Glomerular visceral epithelial cell (primary cell): ENCODE data around the gene ZSWIM7.

Experiments
- DNase-seq: peaks from one replicate; pipeline ENCODE4 v3.0.0-alpha.2; 2016; ENCODE audit errors: extremely low spot score

Gene ZSWIM7, protein sequence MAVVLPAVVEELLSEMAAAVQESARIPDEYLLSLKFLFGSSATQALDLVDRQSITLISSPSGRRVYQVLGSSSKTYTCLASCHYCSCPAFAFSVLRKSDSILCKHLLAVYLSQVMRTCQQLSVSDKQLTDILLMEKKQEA

DNA sequence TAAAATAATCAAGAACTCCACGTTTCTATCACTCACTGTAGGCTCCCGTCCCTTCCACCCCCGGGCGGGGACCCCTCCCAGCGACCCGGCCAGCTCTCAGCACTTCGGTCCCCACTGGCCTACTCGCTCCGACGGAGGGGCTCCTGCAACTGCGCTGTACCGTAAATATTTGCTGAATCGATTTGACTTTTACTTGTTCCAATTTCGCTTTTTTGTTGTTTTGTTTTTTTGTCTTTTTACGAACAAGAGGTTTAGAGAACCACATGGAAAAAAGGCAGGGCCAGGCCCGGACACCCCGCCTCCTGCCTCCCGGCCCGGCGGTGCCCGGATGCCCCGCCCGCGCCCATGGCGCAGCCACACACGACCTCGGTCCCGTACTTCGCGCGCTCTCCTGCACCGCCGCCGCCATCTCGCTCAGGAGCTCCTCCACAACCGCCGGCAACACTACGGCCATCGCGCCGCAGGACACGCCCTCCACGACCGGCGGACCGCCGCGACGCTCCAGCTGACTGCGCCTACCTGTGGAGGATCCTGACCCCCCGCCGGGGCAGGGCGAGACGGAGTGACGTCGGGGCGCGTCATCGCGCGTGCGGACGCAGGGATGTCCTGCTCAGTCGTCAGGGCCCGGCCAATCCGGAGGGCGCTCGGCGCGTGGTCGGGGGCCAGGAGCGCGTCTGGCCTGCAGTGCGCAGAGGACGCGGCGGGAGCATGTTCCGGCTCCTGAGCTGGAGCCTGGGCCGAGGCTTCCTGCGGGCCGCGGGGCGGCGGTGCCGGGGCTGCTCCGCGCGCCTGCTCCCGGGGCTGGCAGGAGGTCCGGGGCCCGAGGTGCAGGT lies at the start of gene ZSWIM7, which contains the start of gene TTC19:
TSS of gene ZSWIM7 (minus strand) at position 564 of the 833 bp plus-strand sequence. CDS start at position 454, 110 bp downstream.
TSS of gene TTC19 (plus strand) at position 684 of the 833 bp plus-strand sequence. CDS start at position 709, 25 bp downstream.
- DNase-seq, result peak; percentile 94

DNA sequence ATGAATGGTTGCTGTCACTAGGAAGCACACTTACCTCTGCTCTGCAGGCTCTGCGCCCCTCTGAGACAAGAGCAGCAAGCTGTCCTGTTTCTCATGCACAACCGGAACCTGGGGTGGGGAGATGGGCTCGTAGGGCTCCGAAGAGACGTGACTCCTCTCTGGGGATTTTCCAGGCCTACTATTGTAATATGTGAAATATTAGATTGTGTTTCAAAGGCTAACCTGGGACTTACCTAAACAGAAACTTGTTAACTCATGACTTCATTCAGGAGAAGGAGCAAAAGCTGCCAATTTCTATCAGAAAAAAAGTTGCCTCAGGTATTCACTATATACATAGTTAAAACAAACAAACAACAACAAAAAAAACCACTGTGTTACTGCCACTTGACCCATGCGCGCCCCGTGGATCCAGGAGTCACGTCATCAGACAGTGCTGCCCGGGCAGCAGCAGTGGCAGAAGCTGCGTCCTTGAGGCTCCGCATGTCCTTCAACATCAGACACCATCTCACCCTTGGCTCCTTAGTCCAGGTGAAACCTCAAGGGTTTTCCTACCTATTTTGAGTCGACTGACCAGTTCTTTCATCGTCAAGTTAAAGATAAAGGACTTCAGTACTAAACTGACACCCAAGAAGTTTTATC lies 49.4 kb upstream of the ZSWIM7 start:
- DNase-seq, result no peak

DNA sequence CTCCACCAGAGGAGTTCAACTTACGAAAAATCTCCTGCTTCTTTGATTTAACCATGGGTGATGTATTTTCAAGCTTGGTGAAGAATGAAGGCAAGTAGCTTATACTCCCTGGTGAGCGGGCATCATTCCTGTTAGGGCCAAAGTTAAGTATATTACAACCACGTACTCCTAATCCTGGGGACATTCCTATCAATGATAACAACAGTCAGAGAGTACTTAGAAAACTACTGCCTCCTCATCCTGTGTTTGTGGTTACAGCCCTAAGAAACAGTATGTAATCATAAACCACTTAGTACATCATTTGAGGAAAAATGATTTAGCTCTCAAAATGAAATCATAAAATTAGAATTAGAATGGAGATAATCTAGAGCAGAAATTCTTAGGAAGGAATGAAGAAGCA lies 47.5 kb upstream of the ZSWIM7 start:
- DNase-seq, result no peak

DNA sequence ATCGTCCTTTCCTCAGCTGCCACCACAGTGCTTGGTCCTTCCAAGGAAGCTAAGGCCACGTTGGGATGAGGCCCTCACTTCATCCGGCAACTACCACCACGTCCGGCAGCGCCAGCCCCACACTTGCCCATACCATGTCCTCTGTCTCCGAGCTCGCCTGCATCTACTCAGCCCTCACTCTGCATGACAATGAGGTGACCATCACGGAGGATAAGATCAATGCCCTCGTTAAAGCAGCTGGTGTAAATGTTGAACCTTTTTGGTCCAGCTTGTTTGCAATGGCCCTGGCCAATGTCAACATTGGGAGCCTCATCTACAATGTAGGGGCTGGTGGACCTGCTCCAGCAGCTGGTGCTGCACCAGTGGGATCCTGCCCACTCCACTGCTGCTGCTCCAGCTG lies 45.0 kb upstream of the ZSWIM7 start:
- DNase-seq, result no peak

DNA sequence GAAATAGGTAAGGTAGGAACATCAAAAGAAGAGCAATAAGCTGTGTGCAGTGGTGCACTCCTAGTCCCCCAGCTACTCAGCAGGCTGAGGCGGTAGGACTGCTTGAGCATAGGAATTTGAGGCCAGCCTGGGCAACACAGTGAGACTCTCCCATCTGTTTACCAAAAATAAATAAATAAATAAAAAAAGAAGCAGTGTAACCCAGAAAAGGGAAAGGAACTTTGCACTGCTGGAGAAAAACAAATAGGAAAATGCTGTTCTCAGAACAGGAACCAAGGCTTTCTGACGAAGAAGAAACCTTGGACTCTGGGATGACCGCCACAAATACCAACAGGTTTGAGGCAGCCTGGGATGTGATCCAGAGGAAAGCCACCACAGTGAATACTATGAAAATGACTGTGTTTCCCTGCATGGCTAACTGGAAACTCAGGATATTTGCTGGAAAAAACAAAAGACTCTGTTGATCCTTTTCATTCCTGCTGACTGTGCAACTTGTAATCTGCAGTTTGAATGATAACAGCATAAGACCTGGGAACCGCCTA lies 41.3 kb upstream of the ZSWIM7 start:
- DNase-seq, result no peak

DNA sequence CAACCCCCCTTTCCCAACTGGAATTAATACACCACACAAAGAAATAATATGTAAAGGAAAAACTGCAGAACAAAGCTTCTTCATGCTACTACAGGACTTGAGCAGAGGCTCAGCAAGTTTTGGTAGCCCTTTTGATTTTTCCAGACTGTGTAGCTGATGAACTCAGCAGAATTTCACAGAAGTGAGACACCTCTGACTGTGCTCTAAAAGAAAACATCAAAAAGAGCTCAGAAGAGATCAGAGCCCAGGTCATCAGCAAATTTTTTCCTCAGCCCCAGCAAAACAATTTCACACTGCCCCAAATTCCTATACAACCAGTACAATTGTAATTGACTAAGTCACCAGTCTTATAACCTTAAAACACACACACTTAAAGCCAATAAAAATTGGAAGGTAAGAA lies 38.1 kb upstream of the ZSWIM7 start:
- DNase-seq, result no peak

DNA sequence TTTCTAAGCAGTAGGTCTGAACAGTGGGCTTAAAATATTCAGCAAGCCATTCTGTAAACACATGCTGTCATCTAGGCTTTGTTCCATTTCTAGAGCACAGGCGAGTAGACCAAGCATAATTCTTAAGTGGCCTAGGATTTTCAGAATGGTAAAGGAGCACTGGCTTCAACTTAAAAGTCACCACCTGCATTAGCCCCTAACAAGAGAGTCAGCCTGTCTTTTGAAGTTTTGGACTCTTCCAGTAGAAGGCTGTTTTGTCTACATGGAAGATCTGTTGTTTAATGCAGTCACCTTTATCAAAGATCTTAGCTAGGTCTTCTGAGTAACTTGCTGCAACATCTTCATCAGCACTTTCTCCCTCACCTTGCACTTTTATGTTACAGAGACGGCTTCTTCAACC lies 36.8 kb upstream of the ZSWIM7 start:
- no peak for DNase-seq

DNA sequence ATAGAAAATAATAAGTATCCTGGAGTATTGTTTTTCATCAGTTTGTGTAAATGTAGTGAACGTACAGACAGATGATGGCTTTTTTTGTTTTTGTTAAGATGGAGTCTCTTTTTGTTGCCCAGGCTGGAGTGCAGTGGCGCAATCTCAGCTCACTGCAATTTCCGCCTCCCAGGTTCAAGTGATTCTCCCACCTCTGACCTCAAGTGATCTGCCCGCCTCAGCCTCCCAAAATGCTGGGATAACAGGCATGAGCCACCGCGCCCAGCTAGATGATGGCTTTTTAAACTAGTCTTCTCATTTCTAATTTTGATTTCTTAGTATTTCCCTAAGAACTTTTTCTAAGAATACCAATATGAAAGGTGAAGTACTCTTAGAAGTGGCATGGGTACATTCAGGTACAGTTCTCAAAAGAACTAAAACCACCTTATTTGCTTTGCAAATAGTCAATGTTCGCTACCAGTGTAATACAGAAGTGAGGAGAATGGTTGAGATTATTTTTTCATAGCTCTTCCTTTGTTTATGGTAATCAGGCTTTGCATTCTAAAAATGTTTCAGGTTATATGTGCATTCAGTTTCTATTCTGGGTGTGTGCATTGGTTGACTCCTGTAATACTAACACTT lies 34.3 kb upstream of the ZSWIM7 start:
- DNase-seq, result no peak

DNA sequence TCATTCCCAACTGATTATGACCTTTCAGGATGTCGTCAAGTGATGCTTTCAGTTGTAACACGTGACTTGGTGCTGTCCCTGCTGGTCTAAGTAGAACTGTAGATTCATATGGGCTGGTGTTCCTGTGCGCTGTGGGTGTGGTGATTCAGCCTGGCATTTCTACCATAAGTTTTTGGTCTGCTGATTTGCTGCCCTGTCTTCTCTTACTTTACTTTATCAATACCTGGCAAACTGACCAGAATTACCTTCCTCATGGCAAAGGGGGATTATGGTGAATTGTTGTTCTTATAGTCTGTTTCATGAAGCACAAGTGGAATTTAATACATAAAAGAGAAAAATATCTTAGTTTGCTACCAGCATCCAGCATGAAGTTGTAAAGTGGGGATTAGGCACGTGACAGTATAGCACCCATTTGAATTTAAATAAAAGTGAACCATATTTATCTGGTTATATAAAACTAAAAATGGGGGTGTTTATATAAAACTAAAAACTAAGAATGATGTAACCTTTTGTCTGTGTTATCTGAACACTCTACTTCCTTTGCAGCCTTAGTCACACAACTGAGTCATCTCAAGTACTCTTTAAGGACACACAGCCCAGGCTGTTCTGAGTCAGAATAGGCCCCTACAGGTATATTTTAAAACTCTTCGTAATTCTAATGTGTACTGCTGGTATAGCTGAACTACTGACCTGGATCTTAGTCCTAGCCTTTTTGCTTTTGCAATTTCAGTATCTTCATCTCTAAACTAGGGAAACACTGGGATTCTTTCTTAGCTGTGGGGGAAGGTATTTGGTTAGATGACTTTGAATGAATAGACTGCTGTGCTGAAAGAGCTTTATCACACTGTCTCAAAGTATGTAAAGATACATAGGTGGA lies 28.4 kb upstream of the ZSWIM7 start:
- peak; percentile 88 for DNase-seq

DNA sequence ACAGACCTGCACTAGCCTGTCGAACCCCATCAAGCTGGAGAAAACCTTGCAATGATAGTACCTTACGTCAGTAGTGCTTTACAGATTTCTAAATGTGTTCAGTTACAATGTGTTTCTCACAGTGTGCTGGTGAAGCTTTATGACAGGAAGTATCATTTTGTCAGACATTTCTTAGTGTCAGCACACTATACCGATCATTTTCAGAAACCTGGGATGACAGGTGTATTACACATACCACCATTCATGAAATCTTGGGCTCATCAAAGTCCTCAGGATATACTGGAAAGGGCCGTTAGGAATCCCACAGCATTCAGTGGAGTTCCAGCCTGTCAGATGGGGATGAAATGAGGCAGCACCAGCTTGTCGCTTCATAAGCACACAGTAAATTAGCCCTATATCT lies 27.4 kb upstream of the ZSWIM7 start:
- no peak for DNase-seq

DNA sequence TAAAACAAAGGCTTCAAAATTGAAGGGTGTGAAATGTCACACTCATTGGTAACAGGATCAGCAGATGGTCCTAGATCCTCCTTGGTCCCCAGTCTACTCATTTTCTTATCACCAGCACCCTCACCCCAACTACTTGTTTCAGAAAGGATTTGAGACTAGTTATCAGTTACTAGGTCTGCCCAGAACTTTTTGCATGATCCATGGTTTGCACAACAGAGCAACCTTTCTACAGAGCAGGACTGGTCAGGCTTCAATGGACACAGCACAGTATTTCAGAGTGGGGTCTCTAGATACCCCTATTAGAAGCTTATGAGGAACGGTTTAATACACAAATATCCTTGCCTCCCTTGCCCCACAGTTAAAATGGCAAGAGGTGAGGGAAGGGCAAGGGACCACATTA lies 25.7 kb upstream of the ZSWIM7 start:
- no peak for DNase-seq

DNA sequence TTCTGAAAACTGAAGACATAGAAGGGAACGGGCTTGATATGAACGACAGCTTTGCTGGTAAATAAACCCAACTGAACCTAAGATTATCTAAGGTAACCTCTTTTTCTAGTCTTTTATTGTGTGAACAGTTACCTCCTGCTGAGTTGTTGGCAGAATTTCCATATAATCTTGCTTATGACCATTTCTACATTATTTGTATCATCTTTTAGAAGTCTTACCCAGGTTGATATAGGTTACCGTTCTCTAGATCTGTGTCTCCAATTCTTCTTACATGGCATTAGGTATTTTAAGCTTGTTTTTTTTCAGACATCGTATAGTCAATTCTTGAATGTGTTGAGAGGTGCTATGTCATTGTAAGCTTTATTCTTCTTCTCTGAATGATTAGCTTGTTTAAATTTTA lies 24.4 kb upstream of the ZSWIM7 start:
- no peak for DNase-seq

DNA sequence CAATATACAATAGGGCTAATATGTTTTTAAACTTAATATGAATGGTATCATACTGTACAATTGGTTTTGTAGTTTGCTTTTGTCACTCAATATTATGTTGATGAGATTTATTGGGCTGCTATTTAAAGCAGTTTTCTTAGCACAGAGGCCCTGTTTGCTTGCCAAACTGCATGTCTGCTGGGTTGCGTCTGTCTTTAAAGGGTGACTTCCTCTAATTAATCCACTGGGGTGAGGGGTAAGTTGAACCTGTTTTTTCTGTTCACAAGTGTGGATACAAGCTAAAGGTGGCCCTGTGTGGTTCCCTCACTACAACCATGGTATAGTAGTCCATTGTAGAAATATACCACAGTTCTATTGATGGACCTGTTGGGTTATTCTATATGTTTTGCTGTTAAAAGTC lies 19.8 kb upstream of the ZSWIM7 start:
- DNase-seq, result no peak

DNA sequence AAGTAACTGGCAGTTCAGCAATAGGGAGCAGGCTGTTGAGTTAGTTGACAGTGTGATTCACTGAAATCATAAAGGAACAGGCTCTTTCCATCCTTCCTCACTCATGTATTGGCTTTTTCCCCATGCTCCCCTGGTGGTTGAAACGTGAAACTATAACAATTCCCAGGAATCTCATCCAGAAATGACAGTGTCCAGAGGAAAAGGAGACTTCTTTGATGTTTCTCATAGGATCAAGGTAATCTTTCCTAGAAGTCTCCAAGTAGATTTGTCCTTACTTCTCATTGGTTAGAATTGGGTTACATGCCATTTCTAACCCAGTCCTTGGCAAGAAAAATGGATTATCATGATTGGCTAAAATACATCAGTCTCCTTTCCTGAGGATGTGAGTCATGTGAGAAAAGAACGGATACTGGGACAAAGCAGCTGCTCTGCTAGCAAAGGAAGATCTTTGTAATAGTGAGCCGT lies 14.5 kb upstream of the ZSWIM7 start:
- peak; percentile 71 for DNase-seq

DNA sequence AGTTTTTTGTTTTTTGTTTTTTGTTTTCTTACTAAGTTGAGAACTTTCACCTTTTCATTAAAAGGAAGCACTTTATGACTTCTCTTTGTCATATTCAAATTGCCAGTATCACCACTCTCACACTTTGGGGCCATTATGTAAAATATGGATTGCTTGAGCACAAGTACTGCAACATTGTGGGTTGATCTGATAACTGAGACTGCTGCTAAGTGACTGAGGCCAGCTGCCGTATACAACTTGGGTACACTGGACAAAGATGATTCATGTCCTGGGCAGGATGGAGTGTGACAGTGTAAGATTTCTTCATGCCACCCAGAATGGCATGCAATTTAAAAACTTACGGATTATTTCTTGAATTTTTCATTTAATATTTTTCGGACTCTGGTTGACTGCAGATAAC lies 7.9 kb upstream of the ZSWIM7 start:
- DNase-seq, result no peak

DNA sequence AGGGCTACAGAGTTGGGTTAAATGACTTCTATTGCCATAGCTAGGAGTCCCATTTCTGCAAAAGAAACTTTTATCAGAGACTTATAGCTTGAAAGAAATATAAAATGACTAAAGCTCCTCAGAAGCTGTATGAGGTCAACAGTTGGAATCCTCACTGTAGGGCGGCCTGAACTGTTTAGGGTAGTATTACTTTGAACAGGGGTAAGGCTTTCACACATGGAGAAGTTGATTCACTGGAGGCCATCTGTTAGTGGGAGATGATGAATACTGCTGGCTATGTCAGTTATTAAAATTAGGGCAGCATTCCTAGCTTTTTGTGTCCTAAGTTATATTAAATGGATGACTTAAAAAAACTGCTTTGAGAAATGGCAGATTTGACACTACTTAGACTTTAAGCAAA lies 6.1 kb upstream of the ZSWIM7 start:
- no peak for DNase-seq

DNA sequence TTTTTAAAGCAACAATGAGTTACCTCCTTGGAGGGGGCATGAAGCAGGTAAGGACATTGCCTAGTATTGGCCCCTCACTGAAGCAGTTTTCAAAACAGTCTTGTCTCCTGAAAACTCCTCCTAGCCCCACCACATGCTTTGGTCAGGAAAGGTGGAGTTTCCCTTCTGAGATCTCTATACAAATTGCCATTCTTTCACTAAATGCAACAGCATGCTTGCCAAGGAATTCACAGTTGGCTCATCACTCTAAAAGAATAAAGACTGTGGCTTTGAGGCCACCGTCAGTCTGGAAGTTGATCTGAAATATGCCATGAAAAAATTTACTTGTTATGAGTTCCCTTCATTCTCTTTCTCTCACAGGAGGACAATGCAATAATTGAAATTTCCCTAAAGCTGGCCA lies 4.3 kb upstream of the ZSWIM7 start:
- no peak for DNase-seq

DNA sequence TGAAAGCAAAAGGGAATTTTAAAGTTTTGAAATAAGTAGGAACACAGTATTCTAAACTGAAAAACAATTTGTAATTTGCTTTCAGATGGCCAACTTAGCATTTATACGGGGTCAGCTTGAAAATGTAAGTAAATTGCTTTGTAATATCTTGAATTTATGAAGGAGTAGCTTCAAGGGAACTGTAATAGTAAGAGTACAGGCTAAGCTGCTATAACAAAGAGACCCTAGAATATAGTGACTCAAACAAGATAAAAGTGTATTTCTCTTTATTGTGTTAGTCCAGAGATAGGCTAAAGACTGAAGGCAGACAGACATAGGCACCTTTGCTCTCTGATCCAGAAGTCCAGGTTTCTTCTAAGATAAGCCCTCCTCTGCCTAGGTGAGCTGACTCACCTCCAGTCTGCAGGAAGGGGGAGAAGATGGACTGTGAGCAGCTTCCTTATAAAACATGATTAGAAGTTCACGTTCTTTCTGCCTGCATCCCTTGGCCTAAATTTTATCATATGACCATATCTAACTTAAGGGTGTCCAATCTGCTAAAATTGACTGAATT lies 3.3 kb upstream of the ZSWIM7 start:
- DNase-seq, result no peak

DNA sequence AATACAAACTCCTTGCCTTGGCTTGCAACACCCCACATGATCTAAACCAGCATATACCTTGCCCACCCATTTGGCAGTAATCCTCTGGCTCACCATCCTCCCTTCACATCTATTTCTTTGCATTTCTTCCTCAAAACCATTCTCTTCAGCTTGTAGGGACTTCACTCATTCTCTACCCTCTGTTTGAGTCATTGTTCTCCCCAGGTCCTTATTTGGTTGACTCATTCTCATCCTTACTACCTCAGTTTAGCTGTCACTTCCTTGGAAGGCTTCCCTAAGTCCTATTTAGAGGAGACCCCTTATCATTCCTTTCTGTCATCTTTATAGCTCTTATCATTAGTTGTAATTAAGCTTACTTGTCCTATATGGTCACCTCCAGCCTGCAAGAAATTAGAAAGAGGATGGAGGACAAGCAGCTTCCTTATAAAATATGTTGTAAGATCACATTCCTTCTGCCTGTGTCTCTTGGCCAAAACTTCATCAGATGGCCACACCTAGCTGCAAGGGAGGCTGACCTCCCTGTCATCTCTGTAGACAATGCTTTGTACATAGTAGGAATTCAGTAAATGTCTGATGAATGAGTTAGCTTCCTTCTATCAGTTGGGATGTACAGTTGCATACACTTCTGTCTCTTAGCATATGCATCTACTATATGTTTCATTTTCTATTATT lies 1.9 kb upstream of the ZSWIM7 start:
- no peak for DNase-seq
